ENCODE results near the gene LENEP.

The LENEP gene

GRCh38 chr1:154999571-155000410, 6.4 kb downstream of the LENEP start:
- peak; percentile 57 for DNase-seq

- DNase-seq: no peak
Observed at GRCh38 chr1:155000411-155000725, 7.0 kb downstream of the LENEP start.

GRCh38 chr1:155000726-155001424, 7.5 kb downstream of the LENEP start:
- DNase-seq: peak; percentile 88

- no peak for DNase-seq
Observed at GRCh38 chr1:155001425-155001674, 8.0 kb downstream of the LENEP start.

GRCh38 chr1:155001675-155002463, 8.5 kb downstream of the LENEP start:
- DNase-seq: peak; percentile 98

- no peak for DNase-seq
Observed at GRCh38 chr1:155002464-155003226, 9.3 kb downstream of the LENEP start, which contains the start of gene ZBTB7B. ZBTB7B (plus strand) TSS chr1:155002802; CDS start chr1:155014661, 11,859 bp downstream.

GRCh38 chr1:155003227-155003765, 9.9 kb downstream of the LENEP start:
- peak; percentile 32 for DNase-seq

GRCh38 chr1:155003766-155004351, 10.5 kb downstream of the LENEP start:
- DNase-seq: no peak

GRCh38 chr1:155004352-155005075, 11.1 kb downstream of the LENEP start:
- no peak for DNase-seq

- DNase-seq: no peak
Observed at GRCh38 chr1:155005076-155006011, 12.0 kb downstream of the LENEP start.

GRCh38 chr1:155006601-155007101, 13.3 kb downstream of the LENEP start:
- peak; percentile 2 for DNase-seq

- DNase-seq: no peak
Observed at GRCh38 chr1:155007251-155007828, 14.0 kb downstream of the LENEP start.

GRCh38 chr1:155008015-155008941, 14.9 kb downstream of the LENEP start:
- DNase-seq: no peak

GRCh38 chr1:155009221-155009711, 15.9 kb downstream of the LENEP start:
- DNase-seq: no peak

- no peak for DNase-seq
Observed at GRCh38 chr1:155009742-155010141, 16.4 kb downstream of the LENEP start.

- DNase-seq: no peak
Observed at GRCh38 chr1:155010211-155010918, 17.0 kb downstream of the LENEP start.

- no peak for DNase-seq
Observed at GRCh38 chr1:155011004-155011416, 17.6 kb downstream of the LENEP start.

Data from NCI-H1105 treated with DMSO at 0.1 percent for 48 hours (cell line).